Lung (tissue), 12 donors: ENCODE results near the gene PTPRT. TPM values are rescaled to one million over a fixed set of nuclear protein-coding genes. Genes with fewer than 3 reads are reported as not detected.

Experiments used
- ATAC-seq: fragments of 200-7000 bp; cut with Tn5 transposase; one replicate; pipeline ENCODE4 v1.9.1; 2020; ENCODE audit warnings: moderate number of reproducible peaks; ENCODE audit not compliant: insufficient read depth, low FRiP score
- DNase-seq, 3 donors: peaks; one replicate each; pipeline ENCODE4 v3.0.0-alpha.2; 2013 to 2017
- H3K27ac ChIP-seq, 2 donors: one replicate each; pipeline ENCODE4 v1.5.1; 2013; ENCODE audit warnings: mild to moderate bottlenecking in 2 of 2, moderate library complexity in 2 of 2, control low read depth in 1 of 2, inconsistent platforms in 1 of 2, low read depth in 1 of 2, low read length in 1 of 2
- H3K27me3 ChIP-seq, 3 donors: one replicate each; pipeline ENCODE4 v1.5.1; 2013; ENCODE audit warnings: low read length in 2 of 3; ENCODE audit not compliant: control insufficient read depth in 3 of 3, insufficient read depth in 3 of 3
- H3K36me3 ChIP-seq, 4 donors: one replicate each; pipeline ENCODE4 v1.5.1; 2013; ENCODE audit warnings: low read length in 4 of 4, mild to moderate bottlenecking in 1 of 4, moderate library complexity in 1 of 4; ENCODE audit not compliant: control insufficient read depth in 4 of 4, insufficient read depth in 4 of 4
- H3K4me1 ChIP-seq, 5 donors: one replicate each; pipeline ENCODE4 v1.5.1; 2013; ENCODE audit warnings: low read length in 5 of 5, mild to moderate bottlenecking in 2 of 5, moderate library complexity in 1 of 5; ENCODE audit not compliant: control insufficient read depth in 5 of 5, insufficient read depth in 5 of 5
- H3K4me3 ChIP-seq: one replicate; pipeline ENCODE4 v1.5.1; 2013; ENCODE audit warnings: mild to moderate bottlenecking, control low read depth, moderate library complexity
- H3K9ac ChIP-seq, 2 donors: one replicate each; pipeline ENCODE4 v1.5.1; 2013; ENCODE audit warnings: low read length in 2 of 2, control low read depth in 1 of 2; ENCODE audit not compliant: insufficient read depth in 1 of 2
- H3K9me3 ChIP-seq, 4 donors: one replicate each; pipeline ENCODE4 v1.5.1; 2013; ENCODE audit warnings: low read length in 3 of 4, mild to moderate bottlenecking in 1 of 4, moderate library complexity in 1 of 4; ENCODE audit not compliant: control insufficient read depth in 4 of 4, insufficient read depth in 3 of 4
- CTCF ChIP-seq: IDR thresholded peaks from 2 replicates; pipeline ENCODE4 v1.5.1; 2012; ENCODE audit warnings: mild to moderate bottlenecking; ENCODE audit errors: control extremely low read depth, extremely low read depth
- WGBS, 2 donors: extraction: QIAGEN DNeasy Blood & Tissue Kit; methylation state at CpG; one replicate each; pipeline ENCODE4 v1.1.7; 2013; 5-methylcytosine and 5-hydroxymethylcytosine counted together
- polyA plus RNA-seq, 2 donors: library from polyadenylated mRNA; stranded (reverse); fragments of 200-250 nt; gene quantifications; one replicate each; pipeline ENCODE4 v1.2.1, GENCODE V29; 2013
- total RNA-seq, 2 donors: library from RNA; depleted of rRNA in 1 of 2; stranded (reverse); fragments of >200 nt in 1 of 2; gene quantifications; one replicate each; pipeline ENCODE4 v1.2.1, GENCODE V29; 2014 to 2021
- donor health status: control.
- donor health status: control.
- donor health status: Bipolar disorder and iron deficiency.
- donor health status: healthy.
- donor health status: DM: yes; HTN: yes; CAD: no.

PTPRT gene
- total and polyA plus RNA-seq, 4 donors, result 0.37 to 13.8 (median 6.1) TPM

DNA sequence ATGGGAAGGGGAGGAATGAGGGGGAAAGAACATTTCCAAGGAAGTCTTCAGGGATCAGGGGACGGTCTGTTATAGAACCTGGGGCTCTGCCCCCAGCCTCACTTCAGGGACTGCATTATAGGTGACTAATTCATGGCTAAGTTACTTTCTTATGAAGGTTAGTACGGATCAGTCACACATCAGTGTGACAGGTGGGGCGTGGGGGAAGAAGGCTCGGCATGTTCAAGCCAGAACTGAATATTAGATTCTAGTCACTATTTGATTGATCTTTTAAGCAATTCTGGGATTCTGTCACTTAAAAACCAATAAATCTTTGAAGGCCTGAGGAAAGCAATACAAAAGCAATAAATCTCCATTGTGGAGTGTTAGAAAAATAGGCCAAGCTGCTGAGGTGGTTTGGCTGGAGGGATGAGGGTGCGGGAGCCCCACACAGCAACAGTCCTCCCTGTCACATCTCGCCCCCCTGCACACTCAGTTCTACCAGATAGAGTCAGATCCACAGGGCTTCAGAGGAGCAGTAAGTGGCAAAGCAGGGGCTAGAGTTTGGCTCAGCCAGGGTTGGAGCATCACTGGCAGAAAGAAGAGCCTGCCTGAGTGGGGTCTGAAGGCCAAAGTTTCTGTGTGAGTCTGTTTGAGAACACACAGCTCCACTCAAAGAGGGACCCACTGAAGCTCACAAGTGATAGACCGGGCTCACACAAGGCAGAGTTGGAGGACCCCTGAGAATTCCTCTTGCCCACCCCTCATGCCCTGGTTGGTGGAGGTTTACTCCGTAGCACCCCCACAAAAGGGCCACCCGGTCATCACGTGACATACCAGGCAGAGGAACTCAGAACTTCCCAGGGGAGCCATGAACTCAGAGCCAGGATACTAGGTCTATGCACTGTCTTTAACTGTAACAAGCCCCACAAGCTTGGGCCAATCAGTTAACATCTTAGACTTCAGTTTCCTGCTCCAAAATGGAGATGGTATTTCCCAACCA, 843.2 kb downstream of the PTPRT start:
- Histone ChIP-seq H3K4me3 (no peak overlapping the region), H3K9ac (no peak overlapping the region), H3K27ac (no peak overlapping the region), H3K9me3 (peaks cover 0 to 2% (median 0%) of the 10 kb centered on the region in 4 donors), H3K36me3 (no peaks in the 10 kb centered on the region), H3K4me1 (no peaks in the 10 kb centered on the region), H3K27me3 (no peaks in the 10 kb centered on the region)
- DNase-seq (no peak), ATAC-seq (no peak)
- whole genome bisulfite sequencing, 2 donors, result 89 to 91% methylated on average over 10 of the region's 10 CpGs
- TF ChIP-seq CTCF, result no peak

- Histone ChIP-seq H3K9ac (no peak overlapping the region), H3K27ac (no peak overlapping the region), H3K36me3 (no peaks in the 10 kb centered on the region), H3K27me3 (no peaks in the 10 kb centered on the region), H3K4me1 (peaks cover 0 to 29% (median 17%) of the 10 kb centered on the region in 5 donors), H3K4me3 (no peak overlapping the region), H3K9me3 (no peaks in the 10 kb centered on the region)
- ATAC-seq, result no peak
- DNase-seq, result no peak
- WGBS, 2 donors, result 93 to 96% methylated on average over 2 of the region's 2 CpGs
- TF ChIP-seq CTCF, result no peak
These were observed 848.1 kb downstream of the PTPRT start for GRCh38 chr20:42341654-42342053.

DNA sequence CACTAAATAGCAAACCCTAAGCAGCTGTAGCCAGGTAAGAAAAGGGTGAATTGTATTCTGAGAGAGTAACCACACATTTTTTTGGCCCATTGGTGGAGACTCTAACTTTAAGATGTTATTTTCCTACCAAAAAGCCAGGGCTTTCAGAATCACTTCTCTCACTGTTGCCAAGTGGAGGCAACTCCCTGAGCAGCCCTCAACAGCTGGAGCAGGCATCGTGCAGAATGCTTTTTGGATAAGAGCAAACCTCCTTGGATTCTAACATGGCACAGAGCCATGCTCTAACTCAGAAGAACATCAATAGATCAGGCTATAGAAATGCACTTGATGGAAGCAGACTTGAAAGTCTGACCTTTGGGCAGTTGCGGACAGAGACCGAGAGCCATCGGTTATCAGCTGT, 849.3 kb downstream of the PTPRT start:
- 81 to 90% methylated on average over 4 of the region's 4 CpGs for WGBS, 2 donors

More for the DNA sequence above, 849.3 kb downstream of the PTPRT start:
- no peak overlapping the region for H3K9ac ChIP-seq
- ATAC-seq, result no peak
- no peaks in the 10 kb centered on the region for H3K9me3 ChIP-seq
- TF ChIP-seq CTCF, result no peak
- no peaks in the 10 kb centered on the region for H3K27me3 ChIP-seq
- no peak overlapping the region for H3K4me3 ChIP-seq
- H3K36me3 ChIP-seq, result no peaks in the 10 kb centered on the region
- peak; percentile 21 to 52 (median 44) for DNase-seq
- no peak overlapping the region for H3K27ac ChIP-seq
- peaks cover 0 to 29% (median 17%) of the 10 kb centered on the region in 5 donors for H3K4me1 ChIP-seq
